GM19240 (cell line): ENCODE measurements around the gene PDZD2.
"Not testable (repeated sequence)": the region's sequence is repeated elsewhere in the genome, so short reads cannot be mapped to it uniquely, and the experiment has no call there.

Source experiments
- DNase-seq: peaks from one replicate; pipeline ENCODE4 v3.0.0; 2011; ENCODE audit warnings: low spot score; ENCODE audit not compliant: insufficient read length

The PDZD2 gene

DNA sequence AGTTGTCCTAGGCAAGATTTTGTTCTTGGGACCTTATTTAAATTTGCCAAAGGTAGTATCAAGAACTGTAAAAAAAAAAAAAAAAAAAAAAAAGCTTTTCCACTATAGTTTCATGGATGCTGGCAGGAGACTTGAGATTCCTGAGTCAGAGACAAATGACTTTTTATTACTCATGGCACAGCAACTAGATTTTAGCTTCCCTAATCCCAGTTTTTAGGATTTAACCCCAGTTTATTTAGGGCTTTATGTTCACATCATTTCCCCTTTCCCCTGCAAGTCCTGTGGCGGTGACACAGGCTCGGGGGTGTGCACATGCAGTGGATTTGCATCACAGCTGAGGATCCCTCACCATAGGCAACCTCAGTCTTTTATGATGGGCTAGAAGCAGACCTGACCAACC lies 390.3 kb downstream of the PDZD2 start:
- no peak for DNase-seq

DNA sequence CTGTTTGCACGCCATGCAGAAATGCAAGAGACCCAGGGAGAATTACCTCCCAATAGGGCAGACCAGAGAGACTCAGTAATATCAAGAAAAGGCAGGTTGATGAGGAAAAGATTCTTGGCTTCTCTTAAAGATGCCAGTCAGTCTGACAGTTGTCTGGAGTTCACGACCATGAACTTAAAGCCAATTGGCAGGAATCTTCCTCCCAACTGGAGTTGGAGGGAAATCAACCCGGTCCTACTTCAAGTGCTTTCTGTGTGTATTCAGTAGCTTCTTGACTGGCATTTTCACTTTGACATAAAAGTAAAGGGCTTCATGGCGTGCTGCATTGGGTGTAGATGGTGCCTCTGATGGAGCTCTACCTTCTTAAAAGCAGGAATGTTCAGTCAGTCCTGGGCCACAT lies 390.9 kb downstream of the PDZD2 start:
- DNase-seq: no peak

DNA sequence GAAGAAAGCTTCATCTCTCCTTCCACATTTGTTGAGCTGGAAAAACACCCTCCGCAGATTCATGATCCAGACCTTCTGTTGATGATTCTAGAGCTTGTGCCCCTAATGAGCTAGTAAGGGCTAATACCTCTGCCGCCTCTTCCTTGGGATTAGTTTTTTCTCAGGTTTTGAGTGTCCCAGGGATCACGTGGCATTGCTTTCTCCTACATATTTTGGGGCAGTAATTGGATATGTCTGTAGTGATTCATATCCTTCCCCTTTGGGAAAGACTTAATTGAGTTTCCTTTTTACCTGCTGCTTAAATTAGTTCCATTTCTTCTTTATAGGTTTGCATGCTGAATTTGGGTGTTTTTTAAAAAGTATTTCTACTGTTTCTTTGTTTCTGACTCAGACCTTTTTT lies 391.3 kb downstream of the PDZD2 start:
- no peak for DNase-seq

DNA sequence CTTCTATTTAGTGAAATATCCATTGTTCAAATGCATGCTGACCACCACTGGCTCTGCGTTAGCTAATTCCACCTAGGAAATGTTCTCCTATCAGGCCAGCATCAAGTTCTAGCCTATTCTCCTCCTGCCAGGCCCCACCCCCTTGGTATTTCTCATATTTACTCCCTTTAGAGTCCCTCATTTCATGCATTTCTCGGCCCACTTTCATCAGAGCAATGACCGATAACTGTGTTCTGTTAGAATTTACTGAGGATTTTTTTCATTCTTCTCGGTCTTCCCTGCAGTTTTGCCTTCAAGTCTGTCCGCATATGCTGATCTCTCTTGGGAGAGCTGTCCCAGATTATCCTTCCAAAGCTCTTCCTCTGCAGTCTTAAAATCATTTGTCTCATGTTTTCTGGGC lies 391.8 kb downstream of the PDZD2 start:
- DNase-seq: no peak

DNA sequence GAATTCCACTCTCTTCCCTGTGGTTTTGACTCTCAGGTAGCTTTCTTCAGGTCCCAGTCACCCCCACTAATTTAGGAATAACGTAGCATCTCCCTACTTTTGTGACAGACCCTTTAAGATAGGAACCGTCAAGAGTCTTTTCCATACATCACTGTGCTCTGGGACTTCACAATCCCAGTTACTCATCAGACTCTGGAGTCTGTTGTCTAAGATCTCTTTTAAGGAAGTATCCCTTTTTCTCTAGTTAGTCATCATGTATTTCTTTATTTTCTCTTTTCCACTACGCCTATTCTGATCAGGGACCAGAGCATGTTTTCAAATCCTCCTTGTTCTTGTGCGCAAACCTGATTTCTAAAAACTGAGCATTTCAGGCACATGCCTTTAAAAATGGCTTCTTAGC lies 392.2 kb downstream of the PDZD2 start:
- no peak for DNase-seq

DNA sequence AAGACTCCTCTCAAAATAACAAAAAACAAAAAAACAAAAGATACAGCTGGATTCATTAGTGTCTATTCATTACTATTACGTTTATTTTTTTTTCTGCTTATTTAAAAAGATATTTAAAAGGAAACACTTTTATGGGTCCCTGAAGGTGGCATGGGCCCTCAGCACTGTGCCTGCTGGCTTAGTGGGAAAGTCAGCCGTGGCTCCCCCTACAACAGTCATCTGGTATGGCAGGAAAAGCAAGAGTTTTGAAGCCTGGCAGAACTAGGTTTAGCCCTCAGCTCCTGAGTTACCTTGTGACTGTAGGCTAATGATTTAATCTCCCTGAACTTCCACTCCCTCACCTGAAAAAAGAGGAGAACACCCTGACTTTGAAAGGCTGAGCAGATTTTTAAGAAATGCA lies 399.6 kb downstream of the PDZD2 start:
- DNase-seq: no peak

DNA sequence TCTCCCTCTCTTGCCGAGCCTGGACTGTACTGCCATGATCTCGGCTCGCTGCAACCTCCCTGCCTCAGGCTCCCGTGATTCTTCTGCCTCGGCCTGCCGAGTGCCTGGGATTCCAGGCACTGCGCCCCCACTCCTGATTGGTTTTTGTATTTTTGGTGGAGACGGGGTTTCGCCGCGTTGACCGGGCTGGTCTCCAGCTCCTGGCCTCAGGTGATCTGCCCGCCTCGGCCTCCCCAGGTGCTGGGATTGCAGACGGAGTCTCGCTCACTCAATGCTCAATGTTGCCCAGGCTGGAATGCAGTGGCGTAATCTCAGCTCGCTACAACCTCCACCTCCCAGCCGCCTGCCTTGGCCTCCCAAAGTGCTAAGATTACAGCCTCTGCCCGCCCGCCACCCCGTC lies 400.2 kb downstream of the PDZD2 start:
- not testable (repeated sequence) for DNase-seq

DNA sequence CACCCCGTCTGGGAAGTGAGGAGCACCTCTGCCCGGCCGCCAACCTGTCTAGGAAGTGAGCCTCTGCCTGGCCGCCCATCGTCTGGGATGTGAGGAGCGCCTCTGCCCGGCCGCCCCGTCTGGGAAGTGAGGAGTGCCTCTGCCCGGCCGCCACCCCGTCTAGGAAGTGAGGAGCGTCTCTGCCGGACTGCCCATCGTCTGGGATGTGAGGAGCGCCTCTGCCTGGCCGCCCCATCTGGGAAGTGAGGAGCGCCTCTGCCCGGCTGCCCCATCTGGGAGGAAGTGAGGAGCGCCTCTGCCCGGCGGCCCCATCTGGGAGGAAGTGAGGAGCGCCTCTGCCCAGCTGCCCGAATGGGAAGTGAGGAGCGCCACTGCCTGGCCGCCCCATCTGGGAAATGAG lies 400.7 kb downstream of the PDZD2 start:
- not testable (repeated sequence) for DNase-seq

DNA sequence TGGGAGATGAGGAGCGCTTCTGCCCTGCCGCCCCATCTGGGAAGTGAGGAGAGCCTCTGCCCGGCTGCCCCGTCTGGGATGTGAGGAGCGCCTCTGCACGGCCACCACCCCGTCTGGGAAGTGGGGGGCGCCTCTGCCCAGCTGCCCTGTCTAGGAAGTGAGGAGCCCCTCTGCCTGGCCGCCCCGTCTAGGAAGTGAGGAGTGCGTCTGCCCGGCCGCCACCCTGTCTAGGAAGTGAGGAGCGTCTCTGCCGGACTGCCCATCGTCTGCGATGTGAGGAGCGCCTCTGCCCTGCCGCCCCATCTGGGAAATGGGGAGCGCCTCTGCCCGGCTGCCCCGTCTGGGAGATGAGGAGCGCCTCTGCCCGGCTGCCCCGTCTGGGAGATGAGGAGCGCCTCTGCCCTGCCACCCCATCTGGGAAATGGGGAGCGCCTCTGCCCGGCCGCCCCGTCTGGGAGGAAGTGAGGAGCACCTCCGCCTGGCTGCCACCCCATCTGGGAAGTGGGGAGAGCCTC lies 401.3 kb downstream of the PDZD2 start:
- DNase-seq: not testable (repeated sequence)

DNA sequence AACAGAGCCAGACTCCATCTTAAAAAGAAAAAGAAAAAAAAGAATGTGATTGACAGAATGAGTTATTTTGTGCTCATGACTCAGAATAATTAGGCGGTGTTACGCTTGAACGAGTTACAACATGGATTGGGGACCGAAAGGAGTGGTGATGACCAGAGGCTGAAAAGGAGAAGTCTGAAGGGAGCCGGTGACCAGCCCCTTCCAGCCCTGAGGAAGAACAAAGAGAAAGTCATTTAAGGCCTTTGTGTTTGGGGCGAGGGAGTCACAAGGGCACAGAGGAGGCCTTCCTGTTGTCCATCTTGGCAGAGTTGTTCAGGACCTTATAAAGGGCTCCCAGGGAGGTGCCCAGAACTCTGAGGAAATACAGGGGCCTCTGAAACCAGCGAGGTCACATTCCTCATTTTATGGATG lies 403.6 kb downstream of the PDZD2 start:
- no peak for DNase-seq

DNA sequence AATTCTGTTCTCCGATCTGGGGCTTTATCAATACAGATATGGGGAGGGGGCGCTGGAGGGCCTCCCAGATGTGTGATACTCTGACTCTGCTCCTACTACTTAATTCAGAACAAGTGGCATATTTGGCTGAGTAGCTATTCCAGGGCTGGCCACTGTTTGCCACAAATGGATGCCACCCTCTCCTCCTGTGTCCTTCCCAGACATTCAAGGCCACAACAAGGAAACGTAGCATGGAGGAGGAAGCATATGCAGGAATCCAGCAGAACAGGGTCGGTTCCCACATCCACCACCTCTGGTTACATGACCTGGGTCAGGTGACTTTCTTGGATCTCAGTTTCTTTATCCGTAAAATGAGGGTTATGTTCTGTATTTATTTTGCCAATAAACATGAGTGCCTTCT lies 404.2 kb downstream of the PDZD2 start:
- DNase-seq: no peak

DNA sequence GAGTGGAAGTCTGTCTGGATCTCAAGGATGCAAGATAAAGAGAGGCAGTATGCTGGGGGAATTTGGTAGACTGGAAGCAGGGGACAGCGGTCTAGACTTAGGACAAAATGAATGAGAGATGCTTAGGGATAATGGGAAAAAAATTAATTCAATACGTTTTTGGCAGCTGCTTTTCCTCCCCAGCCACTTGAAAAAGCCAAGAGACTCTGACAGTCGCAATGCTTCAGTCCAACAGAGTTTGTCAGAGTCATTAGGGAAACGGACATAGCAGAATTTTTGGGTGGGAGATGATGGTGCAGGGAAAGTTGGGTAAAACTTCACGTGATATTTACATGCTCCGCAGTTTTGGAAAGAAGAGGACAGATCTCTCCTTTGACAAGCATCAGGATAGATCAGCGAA lies 405.5 kb downstream of the PDZD2 start:
- DNase-seq: no peak

DNA sequence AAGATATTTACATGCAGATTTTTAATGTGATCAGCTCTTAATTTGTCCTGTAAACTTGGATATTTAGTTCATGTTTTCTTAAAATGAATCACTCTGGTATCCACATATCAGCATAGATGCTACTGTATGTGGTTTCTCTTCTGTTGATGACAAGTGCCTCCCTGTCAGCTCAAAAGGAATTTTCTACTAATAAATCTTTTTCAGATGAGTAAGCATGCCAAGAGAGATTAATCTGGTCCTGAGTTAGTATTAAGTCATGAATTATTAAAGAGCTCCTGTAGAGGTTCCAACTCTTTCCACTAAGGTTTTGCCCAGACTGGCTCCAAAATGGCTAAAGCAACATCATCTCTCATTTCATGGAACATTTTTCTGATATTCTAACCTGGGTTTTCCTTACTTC lies 406.0 kb downstream of the PDZD2 start:
- DNase-seq: no peak

DNA sequence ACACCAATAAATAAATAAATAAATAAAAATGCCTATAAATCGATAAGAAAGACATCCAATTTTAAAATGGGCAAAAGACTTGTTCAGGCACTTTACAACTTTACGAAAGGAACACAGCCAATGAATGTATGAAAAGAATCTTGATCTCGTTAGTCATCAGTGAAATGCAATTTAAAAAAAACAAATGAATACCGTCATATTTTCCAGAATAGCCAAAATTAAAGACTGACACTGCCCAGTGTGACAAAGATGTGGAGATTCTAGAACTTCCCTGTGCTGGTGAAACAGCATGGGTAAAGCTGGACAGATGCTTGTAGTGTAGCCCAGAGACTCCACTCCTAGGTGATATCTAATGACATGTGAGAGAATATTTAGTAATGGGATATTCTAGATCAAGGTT lies 408.1 kb downstream of the PDZD2 start:
- no peak for DNase-seq

DNA sequence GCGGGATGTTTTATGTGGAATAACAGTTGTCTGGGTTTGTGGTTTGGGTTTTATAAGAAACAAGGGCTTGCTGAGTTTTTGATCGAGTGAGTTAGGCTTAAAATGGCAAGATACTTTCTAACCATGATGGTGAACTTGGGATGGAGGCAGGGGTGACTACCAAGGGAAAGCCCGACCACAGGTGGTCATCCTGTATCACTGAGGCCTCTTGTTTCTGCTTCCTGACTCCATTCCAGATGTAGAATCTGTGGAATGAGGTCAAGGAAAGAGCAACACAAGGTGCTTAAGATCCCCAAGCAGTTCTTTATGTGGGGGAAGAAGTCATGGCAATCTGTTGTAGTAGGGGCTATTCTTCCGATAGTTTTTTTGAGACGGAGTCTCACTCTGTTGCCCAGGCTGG lies 412.9 kb downstream of the PDZD2 start:
- DNase-seq: no peak

DNA sequence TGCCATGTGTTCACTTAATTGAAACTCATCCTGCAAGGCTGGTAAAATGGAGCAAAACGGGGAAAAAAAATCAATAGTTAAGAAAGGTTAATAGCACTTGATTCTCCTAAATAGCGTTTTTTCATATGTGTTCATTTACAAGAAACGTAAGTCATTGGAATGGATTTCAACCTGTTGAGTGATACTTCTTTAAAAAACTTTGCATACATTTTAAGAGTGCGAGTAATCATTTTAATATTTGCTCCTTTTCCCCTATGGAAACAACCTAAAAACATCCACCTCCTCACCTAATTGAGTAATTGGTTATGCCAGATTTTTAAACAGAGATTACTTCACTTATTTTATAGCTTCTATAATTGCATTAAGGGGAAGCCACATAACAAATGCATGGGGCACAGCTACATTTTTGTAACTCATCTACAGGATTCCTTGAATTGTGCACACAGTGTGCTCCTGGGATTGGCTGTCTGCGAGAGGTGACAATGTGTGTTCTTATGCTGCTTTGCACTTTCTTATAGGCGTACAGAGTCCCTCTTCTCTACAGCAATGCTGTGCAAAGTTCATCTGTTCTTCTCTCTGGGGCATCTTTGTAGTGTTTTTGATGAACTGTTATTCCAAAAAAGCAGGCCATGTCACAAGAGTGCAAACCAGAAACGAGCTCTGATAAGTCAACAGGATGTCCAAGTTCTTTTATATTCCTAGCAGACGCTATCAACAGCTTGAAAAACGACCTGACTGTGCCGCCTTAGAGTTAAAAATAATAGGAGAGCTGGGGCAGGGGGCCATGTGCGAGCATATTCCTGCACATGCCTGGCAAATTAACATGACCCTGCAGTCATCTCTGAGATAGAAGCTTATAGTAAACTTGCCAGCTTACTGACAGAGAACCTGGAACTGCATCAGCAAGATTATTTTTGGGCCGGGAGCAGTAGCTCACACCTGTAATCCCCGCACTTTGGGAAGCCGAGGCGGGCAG lies 417.2 kb downstream of the PDZD2 start:
- no peak for DNase-seq

DNA sequence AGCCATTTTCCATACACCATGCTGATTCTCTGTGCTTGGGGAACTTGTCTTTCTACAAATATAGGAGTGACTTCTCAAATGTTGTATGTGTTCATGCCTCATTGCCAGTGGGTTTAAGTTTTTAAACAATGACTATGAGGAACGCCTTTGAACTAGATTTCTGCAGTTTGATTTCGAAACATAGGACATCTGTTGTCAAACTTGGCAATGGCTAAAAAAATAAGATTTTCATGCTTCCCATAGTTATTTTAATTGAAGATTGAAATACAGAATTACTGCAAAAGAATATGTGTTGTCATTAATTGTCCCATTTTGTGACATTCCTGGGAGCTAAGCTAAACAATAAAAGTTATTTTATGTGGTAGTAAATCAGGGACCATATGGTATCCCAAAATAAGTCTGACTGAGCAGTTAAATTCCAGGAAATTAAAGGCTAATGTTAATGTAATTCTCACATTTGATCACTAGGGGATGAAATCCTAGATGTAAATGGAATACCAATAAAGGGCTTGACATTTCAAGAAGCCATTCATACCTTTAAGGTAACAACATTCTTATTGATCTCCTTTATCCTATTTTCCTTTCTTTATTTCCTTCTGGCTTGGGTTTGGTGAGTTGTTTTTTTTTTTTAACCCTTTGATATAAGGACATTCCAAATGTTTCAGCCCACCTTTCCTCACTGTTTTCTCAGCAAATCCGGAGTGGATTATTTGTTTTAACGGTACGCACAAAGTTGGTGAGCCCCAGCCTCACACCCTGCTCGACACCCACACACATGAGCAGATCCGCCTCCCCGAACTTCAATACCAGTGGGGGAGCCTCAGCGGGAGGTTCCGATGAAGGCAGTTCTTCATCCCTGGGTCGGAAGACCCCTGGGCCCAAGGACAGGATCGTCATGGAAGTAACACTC lies 418.5 kb downstream of the PDZD2 start:
- DNase-seq: no peak

DNA sequence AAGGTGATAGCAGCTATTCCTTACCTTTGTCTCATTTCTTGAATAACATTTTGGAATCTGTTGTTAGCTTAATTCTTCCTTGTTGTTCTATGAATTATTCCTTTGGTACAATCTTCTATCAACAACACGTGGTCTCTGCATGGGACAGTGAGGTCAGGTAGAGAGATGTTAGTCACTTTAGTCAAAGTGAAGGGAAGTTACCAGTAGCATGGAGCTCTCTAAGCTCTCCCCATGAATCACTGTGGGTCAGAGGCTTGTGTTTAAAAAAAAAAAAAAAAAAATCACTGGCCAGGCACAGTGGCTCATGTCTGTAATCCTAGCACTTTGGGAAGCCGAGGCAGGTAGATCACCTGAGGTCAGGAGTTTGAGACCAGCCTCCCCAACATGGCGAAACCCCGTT lies 419.2 kb downstream of the PDZD2 start:
- DNase-seq: no peak

DNA sequence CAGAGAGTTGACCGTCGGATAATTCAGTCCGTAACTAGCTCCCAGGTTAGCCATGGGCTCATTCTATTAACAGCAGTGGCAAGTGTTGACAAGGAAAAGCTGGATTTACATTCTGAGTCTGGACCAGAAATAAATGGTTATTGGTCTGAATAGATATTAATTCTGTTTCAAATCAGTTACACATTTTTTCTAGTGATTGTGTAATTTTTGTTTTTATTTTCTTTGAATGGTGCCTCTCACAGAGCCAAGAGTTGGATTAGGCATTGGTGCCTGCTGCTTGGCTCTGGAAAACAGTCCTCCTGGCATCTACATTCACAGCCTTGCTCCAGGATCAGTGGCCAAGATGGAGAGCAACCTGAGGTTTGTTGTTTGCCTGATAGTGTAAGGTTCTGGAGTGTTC lies 420.1 kb downstream of the PDZD2 start:
- DNase-seq: no peak

DNA sequence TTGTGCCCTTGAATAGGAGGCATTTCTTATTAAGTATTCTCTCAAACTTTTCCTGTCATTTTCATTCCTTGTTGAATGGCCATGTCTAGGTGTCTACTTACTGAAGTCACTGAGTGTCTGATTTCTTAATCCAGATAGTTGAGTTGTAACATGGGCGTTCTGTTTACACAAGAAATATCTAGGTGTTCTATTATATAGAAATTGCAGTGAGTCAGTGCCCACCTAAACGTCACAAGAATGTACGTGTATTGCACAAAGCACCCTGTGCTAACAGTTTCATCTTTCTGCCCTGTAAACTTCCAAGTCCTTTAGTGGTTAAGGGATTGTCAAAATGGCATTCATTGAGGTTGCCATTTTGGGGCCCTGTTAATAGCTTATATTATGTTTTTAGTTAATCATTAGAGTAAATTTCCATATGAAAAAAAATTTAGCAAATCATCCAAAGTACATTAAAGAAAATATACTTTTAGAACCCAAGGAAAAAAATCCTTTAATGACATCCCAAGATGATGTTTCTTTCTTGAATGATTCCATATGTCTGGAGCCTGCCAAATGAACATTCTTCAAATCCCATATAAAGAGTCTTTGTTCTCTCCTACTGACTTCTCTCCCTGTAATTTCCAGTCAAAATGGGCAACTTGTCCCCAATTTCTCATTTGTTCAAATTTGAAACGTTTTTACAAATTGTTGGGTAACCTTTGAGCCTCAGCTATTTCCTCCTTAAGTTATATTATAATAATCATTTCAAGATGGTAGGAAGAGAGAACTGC lies 421.0 kb downstream of the PDZD2 start:
- no peak for DNase-seq

DNA sequence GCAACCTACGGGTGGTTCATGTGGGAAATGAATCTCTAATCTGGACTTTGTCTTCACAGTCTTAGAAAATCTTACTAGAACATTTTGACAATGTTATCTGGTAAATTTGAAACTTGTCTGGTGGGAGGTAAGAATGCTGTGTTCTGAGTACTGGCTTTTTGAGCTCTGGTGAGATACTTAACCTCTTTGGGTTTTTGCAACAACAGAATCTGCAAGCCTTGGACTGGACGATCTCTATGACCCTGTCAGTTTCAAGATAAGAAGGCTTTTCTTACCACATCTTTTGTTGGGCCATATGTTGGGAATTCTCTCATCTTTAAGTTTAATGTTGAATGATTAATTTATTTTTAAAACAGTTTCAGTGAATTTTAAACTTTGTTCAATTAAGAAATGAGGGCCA lies 422.3 kb downstream of the PDZD2 start:
- DNase-seq: no peak
